ENCODE results near the gene ARL4D. TPM values are rescaled to one million over a fixed set of nuclear protein-coding genes. Genes with fewer than 3 reads are reported as not detected.
"Not testable (repeated sequence)": the region's sequence is repeated elsewhere in the genome, so short reads cannot be mapped to it uniquely, and the experiment has no call there.

The ARL4D gene
- total RNA-seq, 1 experiment from 2014 or later: 8.8 TPM

DNA sequence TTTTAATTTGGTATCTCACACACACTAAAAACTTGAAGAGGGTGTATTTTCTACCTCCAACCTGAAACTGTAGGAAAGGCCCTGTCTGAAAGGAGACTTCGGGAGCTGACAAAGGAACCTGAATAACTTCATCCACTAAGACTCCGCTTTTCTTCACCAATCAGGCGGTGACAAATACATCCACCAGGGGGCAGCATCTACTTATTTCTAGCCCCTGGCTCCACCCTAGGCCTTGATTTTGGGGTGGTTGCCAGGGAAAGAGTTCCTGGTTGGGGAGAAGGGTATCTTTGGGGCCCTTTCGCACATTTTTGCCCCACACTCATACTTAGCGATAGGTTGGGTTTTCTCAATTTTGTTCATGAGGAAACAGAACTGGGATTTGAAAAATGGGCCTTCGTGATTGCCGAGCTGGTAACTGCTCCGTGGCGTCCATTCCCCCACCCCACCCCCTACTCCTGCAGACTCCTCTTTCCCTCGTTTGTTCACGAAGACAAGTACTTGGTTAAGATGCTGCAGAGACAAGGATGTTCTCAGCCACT lies 4.8 kb upstream of the ARL4D start:
- Histone ChIP-seq H3K4me1 (replicated peaks; ENCODE audit: insufficient read depth) (peaks cover 11% of the 10 kb centered on the region; the same call in 1 of the 2 replicates), H3K4me2 (peak overlapping the region; percentile 22; the same call in 1 of the 2 replicates), H2AFZ (no peak overlapping the region), H3K79me2 (ENCODE audit: low read depth) (no peaks in the 10 kb centered on the region), H3K36me3 (ENCODE audit: low read depth) (no peaks in the 10 kb centered on the region), H3K27me3 (ENCODE audit: insufficient read depth, low read depth) (no peaks in the 10 kb centered on the region), H4K20me1 (ENCODE audit: insufficient read depth) (no peaks in the 10 kb centered on the region), H3K27ac (no peak overlapping the region), H3F3A (ENCODE audit: insufficient read depth, low read depth) (peaks cover 9% of the 10 kb centered on the region), H3K4me3 (no peak overlapping the region), H3K9me2 (ENCODE audit: insufficient read depth) (no peaks in the 10 kb centered on the region), H3K9me3 (ENCODE audit: insufficient read depth, low read depth) (no peaks in the 10 kb centered on the region)
- ChIA-PET CTCF (interaction anchor here (0.6 to 2.7 kb wide), 5 partner anchors 25 to 90 kb away, joined by 3 to 23 read pairs (median 9); partner anchors contain the start of gene DHX8), POLR2A (ENCODE audit: unreplicated experiment) (interaction anchor here (0.5 to 0.6 kb wide), 2 partner anchors 15 to 32 kb away, joined by 3 to 4 read pairs; no protein-coding TSS in a partner anchor)
- BruUV-seq (replicated peaks): no TSS peak
- intact Hi-C loops (cut with micrococcal nuclease; ENCODE audit: unreplicated experiment): loop anchor here (1.0 to 2.0 kb wide), 2 partner anchors 89 to 281 kb away; partner anchors contain the start of gene DHX8
- peak; percentile 69 to 81 for DNase-seq
- TF ChIP-seq CTCF (conservative IDR thresholded peaks at IDR 0.05) (peak; percentile 96), EZH2 (IDR thresholded peaks at IDR 0.05; ENCODE audit: low read depth) (no peak)

DNA sequence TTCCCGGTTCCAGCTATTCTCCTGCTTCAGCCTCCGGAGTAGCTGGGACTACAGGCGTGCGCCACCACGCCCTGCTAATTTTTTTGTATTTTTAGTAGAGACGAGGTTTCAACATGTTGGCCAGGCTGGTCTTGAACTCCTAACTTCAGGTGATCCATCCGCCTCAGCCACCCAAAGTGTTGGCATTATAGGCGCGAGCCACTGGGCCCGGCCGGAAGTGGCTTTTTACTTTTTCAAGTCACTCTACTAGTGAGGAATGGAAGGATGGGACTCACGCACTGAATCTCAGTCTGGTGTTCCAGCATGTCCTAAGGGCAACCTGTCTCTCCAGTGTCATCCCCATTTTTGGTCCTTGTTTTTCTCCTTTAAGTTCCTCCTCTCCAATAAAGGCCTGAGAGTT lies 4.1 kb upstream of the ARL4D start:
- H3K36me3 ChIP-seq (ENCODE audit: low read depth); POLR2A ChIA-PET (ENCODE audit: unreplicated experiment); H3K27me3 ChIP-seq (ENCODE audit: insufficient read depth, low read depth); H3K9me3 ChIP-seq (ENCODE audit: insufficient read depth, low read depth); H3K4me3 ChIP-seq; H4K20me1 ChIP-seq (ENCODE audit: insufficient read depth); H3K79me2 ChIP-seq (ENCODE audit: low read depth); H3F3A ChIP-seq (ENCODE audit: insufficient read depth, low read depth); H3K27ac ChIP-seq; H3K9me2 ChIP-seq (ENCODE audit: insufficient read depth); H3K4me2 ChIP-seq; DNase-seq; H2AFZ ChIP-seq; BruUV-seq (replicated peaks): not testable (repeated sequence)
- CTCF ChIA-PET: interaction anchor here (0.6 to 2.7 kb wide), 4 partner anchors 24 to 472 kb away, joined by 3 to 23 read pairs (median 12); partner anchors contain the start of gene DHX8
- peaks cover 14% of the 10 kb centered on the region for H3K4me1 ChIP-seq (replicated peaks; ENCODE audit: insufficient read depth)
- intact Hi-C loops (cut with micrococcal nuclease; ENCODE audit: unreplicated experiment): loop anchor here (1.0 to 2.0 kb wide), 2 partner anchors 89 to 280 kb away; partner anchors contain the start of gene DHX8

DNA sequence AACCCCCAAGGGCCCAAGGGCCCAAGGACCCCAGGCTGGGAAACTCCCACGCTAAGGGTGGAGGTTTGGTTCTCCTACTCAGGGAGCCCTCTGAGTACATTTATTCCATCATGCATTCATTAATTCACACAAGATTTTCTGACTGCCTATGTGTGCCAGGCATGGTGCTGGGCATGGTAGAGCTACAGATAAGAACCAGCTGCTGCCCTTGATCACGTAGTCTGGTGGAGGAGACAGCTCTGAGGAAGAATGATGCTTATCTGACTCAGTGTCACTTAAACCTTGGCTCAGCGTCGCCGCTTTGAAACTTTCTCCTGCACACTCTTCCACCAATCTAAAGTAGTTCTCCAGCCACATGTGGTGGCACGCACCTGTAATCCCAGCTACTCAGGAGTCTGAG lies 3.6 kb upstream of the ARL4D start:
- POLR2A ChIA-PET (ENCODE audit: unreplicated experiment): interaction anchor here (0.5 to 0.6 kb wide), 2 partner anchors 22 to 67 kb away, joined by 3 to 8 read pairs; no protein-coding TSS in a partner anchor
- no peak for DNase-seq
- H2AFZ ChIP-seq: no peak overlapping the region
- no TSS peak for BruUV-seq (replicated peaks)
- CTCF ChIA-PET: interaction anchor here (0.7 to 2.7 kb wide), 3 partner anchors 12 to 472 kb away, joined by 3 to 23 read pairs (median 4); partner anchors contain the start of gene DHX8
- no peak overlapping the region for H3K27ac ChIP-seq
- H3K4me1 ChIP-seq (replicated peaks; ENCODE audit: insufficient read depth): peaks cover 12% of the 10 kb centered on the region
- no peaks in the 10 kb centered on the region for H3K9me3 ChIP-seq (ENCODE audit: insufficient read depth, low read depth)
- H3K4me3 ChIP-seq: no peak overlapping the region
- no peaks in the 10 kb centered on the region for H3K27me3 ChIP-seq (ENCODE audit: insufficient read depth, low read depth)
- no peak for TF ChIP-seq CTCF (conservative IDR thresholded peaks at IDR 0.05)
- no peak for TF ChIP-seq EZH2 (IDR thresholded peaks at IDR 0.05; ENCODE audit: low read depth)
- intact Hi-C loops (cut with micrococcal nuclease; ENCODE audit: unreplicated experiment): loop anchor here (2.0 kb wide), 1 partner anchor 280 kb away; no protein-coding TSS in a partner anchor
- no peak overlapping the region for H3K4me2 ChIP-seq
- no peaks in the 10 kb centered on the region for H4K20me1 ChIP-seq (ENCODE audit: insufficient read depth)
- peaks cover 6% of the 10 kb centered on the region; the same call in 1 of the 2 replicates for H3K79me2 ChIP-seq (ENCODE audit: low read depth)
- no peaks in the 10 kb centered on the region for H3K36me3 ChIP-seq (ENCODE audit: low read depth)
- H3F3A ChIP-seq (ENCODE audit: insufficient read depth, low read depth): no peaks in the 10 kb centered on the region
- no peaks in the 10 kb centered on the region for H3K9me2 ChIP-seq (ENCODE audit: insufficient read depth)
